ENCODE data around the gene FHAD1.

DNA sequence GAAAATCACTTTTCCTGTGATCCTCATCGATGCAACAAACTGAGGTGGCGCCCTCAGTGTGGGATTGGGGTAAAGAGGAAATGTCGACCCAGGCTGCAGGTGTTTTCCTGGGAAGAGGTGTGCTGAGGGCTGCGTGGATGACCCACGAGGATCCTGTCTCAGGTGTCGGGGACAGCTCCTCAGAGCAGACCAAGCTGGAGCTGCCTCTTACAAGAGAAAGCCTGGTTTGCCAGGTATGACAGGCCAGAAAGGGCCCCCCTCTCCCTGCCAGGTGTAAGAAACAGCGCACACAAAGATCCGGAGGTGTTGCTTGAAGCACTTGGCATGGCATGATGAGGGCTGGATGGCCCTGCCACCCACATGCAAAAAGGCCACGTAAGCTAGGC, 12.6 kb downstream of the FHAD1 start:
- TF ChIP-seq TARDBP (CRISPR knock-in tag; IDR thresholded peaks at IDR 0.05) (no peak), SUZ12 (IDR thresholded peaks at IDR 0.05; ENCODE audit: low read depth, low read length) (no peak), ZFP37 (CRISPR knock-in tag; IDR thresholded peaks at IDR 0.05; ENCODE audit: borderline replicate concordance) (no peak), ARNT (IDR thresholded peaks at IDR 0.05) (no peak), FOSL1 (CRISPR knock-in tag; IDR thresholded peaks at IDR 0.05; ENCODE audit: borderline replicate concordance) (no peak), KLF16 (CRISPR knock-in tag; IDR thresholded peaks at IDR 0.05) (no peak)
- TF ChIP-seq, protein P1, sequence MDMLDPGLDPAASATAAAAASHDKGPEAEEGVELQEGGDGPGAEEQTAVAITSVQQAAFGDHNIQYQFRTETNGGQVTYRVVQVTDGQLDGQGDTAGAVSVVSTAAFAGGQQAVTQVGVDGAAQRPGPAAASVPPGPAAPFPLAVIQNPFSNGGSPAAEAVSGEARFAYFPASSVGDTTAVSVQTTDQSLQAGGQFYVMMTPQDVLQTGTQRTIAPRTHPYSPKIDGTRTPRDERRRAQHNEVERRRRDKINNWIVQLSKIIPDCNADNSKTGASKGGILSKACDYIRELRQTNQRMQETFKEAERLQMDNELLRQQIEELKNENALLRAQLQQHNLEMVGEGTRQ (IDR thresholded peaks at IDR 0.05; ENCODE audit: low read depth, low read length) = no peak
- TF ChIP-seq, protein P1 (CRISPR knock-in tag; IDR thresholded peaks at IDR 0.05; ENCODE audit: borderline replicate concordance) = no peak
- TF ChIP-seq, protein P2, sequence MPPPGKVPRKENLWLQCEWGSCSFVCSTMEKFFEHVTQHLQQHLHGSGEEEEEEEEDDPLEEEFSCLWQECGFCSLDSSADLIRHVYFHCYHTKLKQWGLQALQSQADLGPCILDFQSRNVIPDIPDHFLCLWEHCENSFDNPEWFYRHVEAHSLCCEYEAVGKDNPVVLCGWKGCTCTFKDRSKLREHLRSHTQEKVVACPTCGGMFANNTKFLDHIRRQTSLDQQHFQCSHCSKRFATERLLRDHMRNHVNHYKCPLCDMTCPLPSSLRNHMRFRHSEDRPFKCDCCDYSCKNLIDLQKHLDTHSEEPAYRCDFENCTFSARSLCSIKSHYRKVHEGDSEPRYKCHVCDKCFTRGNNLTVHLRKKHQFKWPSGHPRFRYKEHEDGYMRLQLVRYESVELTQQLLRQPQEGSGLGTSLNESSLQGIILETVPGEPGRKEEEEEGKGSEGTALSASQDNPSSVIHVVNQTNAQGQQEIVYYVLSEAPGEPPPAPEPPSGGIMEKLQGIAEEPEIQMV (CRISPR knock-in tag; IDR thresholded peaks at IDR 0.05; ENCODE audit: low read depth) = no peak

Data from HepG2 (cell line).